Cerebellar nuclear complex (tissue), 1 donor: ENCODE results near the gene ANGPTL2.

Experiments
- DNase-seq, 2 experiments: peaks; one replicate each; lab custom pipeline; 2025; lab: John Stamatoyannopoulos, UW

Gene ANGPTL2

GRCh38 chr9:127136880-127137639, 14.6 kb upstream of the ANGPTL2 start:
- DNase-seq: no peak

DNA sequence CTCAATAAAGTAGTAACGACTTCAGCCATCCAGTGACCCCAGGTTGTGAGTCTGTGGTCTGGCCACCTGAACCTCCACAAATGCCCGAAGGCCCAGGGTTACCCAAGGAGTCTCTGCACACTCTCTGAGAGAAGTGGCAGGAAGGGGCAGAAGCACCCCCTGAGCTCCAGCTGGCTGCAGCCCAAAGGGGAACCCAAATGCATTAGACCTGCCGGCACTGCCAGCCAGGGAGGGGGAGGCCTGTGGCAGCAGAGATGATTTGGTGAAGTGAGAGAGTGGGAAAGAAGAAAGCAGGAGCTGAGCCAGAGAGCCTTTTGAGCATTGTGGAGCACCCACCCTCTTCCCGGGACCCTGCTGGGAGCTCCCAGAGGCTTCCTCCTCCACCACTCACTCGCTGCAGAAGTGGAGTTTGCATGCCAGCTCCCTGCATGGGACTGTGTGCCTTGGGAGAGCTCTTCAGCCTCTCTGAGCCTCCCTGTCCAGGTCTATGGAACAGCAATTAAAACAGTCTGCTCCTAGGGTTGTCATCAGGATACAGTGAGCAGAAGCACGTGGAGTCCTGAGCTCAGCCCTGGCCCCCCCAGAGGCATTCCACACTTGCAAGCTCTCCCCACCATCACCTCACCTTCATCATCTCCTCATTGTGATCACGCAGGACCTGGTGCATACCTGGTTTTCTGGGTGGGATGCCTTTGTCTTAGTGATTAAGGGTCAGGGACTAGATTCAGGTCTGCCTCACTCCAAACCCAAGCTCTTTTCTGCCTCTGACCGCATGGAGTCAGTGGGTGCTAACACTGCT, 13.8 kb upstream of the ANGPTL2 start:
- no peak for DNase-seq

DNA sequence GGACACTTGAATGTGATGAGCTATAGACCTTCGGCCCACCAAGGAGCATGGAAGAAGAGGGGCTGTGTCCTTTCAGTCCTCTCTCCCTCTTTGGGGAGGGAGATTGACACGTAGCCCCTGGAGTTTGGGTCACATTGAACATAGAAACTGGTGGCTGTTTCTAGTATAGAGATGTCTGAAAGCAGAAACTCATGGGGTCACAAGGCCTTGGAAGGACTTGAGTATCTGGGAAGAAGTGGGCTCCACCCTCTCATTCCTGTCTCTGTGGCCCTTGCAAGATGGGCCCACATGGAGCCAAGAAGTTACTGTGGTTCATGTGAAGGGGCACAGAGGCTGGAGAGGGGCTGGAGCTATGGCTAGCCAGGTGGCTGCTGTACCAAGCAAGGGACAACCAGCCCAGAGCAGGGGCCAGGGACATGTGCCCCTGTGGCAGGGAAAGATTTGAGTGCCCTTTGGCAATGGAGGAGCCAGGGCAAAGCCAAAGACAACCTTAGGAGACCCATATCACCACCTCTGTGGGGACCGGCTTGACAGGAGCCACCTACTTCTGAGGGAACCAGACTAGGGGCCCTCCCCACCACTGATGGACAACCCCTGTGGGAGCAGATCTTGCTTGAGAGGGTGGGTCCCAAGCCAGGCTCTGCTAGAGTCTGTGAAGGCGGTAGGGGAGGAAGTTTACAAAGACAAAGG, 12.8 kb upstream of the ANGPTL2 start:
- DNase-seq: no peak

- DNase-seq: no peak
Measured at GRCh38 chr9:127133739-127134167, 11.3 kb upstream of the ANGPTL2 start.

DNA sequence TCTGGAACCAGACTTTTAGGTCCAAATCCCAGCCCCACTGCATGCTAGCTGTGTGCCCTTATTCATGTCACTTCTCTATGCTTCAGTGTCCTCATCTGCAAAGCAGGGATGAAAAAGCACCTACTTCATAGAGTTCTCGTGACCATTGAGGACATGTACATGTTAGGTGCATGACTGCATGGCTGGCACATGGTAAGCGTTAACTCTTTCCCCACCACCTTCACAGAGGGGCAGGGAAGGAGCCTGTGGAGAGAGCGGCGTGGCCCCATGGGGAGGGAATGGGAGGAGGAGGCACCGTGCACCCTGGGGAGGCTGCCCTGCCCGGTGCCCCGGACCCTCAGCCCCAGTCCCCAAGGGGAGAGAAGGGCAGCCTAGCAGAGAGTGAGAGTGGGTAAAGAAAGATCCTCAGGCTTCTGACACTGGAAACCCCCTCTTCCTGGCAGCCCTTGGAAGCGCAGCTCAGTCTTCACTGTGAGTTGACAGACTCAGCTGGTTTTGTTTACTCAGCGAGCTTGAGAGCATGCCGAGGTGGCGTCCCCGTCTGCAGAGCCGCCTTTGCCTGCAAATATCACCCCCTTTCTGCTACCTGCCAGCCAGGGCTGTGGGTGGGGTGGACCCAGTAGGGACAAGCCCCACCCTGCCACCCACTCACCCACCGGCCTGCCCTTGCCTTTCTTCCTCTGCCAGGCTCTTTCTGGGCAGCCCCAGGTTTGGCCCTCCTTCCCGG, 10.6 kb upstream of the ANGPTL2 start:
- DNase-seq: no peak

GRCh38 chr9:127132375-127132774, 9.9 kb upstream of the ANGPTL2 start:
- DNase-seq: no peak

DNA sequence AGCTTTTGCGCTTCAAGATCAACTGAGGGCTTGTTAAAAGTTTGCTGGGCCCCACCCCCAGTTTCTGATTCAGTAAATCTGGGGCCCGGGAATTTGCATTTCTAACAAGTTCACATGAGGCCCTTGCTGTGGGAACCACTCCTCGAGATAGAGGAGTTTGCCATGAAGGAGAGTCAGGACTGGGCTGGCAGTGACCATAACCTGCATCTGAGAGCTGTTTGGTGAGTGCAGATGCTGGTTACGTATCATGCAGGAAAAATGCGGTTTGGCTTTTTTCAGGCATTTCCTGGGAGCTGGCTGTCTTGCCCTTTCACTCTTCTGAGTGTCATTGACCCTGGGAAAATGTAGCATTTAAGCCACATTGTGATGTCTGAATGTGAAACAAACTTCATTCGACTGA, 9.4 kb upstream of the ANGPTL2 start:
- DNase-seq: no peak

DNA sequence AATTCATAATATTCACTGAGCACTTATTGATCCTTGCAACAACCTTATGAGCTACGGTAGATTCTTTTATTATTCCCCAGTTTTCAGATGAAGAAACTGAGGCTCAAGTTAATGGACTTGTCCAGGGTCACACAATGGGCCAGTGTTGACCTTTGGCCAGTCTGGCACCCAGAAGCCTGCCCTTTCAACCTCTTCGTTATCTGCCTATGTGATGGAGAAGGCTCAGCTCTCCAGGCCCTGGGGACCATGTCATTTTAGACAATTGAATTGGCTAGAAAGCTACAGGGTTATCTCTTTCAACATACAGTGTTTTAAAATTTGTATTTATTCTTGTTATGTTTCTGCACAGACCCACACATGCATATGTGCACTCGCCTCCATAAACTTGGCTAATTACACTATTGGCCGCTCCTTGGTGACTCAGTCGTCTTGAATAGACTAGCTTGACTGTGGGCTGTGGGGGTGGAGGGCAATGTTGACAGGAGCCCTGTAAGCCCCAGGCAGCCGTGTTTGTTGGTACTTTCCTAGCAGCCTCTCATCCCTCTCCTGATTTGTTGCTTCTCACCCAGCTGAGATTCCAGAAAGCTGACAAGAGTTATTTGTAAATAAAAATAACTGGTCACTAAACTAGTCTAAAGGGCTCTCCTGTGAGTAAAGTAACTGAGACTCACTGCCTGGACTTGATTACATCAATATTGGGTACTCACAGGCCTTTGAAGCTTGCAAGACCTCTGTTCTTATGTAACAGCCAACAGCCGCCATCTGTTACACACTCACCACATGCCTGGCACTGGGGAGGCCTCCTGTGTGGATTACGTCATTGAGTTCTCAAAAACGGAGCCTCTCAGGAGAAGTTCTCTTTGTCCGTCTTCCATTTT, 8.5 kb upstream of the ANGPTL2 start:
- DNase-seq: peak; percentile 90 to 93

GRCh38 chr9:127130235-127130634, 7.8 kb upstream of the ANGPTL2 start:
- no peak for DNase-seq

- no peak for DNase-seq
Measured at GRCh38 chr9:127129718-127130085, 7.3 kb upstream of the ANGPTL2 start.

- DNase-seq: no peak
Measured at GRCh38 chr9:127129073-127129717, 6.8 kb upstream of the ANGPTL2 start.

DNA sequence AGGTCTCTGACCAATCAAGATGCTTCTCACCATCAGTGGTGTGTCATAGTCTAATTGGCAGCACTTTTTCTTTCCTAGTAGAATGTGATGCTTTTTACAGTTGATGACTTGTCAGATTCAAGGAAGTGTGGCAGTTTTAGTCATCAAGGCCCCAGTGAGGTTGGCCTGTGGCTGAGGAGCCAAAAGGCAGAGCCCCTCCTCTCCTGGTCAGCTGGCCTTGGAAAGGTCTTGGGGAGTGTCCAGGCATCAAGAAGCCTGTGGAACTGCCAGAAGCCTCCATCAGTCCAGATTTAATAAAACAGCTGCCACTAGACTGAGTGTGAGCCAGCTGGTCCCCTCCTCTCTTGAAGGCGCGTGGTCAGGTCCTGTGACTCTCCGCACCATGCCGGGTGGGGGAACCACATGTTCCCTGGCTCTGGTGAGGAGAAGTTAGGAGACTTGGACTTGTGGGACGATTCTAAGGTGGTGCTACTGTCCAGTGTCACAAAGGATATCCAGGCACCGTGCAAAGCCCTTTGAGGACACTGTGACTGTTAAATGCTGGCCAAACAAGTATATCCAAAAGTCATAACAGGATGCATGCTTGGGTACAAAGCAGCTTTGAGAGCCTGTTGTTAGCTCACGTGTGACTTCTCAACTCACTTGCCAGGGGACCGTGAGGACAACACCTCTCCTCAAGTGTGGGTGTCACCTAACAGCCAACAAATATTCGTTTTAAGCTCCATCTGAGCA, 6.1 kb upstream of the ANGPTL2 start:
- DNase-seq: no peak

DNA sequence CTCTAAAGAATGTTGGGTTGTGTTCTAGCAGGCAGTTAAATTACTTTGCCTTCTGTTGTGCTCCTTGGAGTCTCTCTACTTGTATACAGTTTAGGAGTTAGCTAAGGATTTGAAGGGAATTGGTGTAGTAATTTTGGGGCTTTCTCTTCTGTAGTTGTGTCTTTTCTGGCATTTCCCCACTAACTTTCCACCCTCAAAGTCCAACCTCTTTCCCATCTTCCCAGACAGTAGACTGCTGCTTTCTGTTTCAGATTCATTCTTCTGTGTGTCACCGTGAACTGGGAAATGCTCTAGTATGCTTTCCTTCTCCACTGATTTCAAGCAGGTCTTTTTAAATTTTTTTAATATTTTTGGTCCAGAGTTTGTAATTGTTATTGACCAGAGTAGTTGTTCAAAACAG, 4.5 kb upstream of the ANGPTL2 start:
- no peak for DNase-seq

GRCh38 chr9:127124792-127125191, 2.4 kb upstream of the ANGPTL2 start:
- DNase-seq: no peak

GRCh38 chr9:127124111-127124531, 1.7 kb upstream of the ANGPTL2 start:
- no peak for DNase-seq

DNA sequence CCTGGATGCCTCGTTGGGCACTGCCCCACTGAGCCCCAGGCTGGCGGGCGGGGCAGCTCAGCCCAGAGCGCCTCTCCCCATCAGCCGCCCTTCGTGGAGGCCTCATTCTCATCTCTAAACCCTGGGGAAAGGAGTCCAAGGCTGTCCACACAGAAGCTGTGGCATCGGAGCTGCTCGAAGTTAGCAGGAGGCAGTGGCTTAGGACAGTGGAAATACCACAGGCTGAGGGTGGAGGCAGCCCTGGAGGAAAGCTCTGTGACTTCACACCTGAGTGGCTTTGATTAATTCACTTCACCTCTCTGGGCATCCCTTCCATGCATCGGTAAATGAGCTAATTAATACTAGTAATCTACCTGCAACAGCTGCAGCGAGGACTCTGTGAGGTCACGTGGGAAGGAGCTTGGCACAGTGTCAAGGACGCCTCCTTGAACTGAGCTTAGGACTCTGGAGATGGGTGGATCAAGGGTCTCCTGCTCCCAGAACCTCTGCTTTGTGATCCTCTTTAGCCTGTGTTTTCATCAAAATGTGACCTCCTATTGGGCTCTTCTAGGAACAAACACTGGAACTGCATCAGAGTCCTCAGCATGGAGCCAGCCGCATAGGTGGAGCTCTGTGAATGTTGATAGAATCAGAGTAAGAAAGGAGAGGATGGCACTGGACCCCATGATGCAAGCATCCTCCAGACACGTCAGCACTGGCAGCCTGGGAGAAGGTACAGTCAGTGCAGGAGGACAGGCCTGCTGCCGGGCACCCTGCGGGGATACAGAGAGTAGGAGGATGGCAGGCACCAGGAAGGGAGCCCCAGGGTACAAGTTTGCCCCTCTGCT, 842 bp upstream of the ANGPTL2 start:
- DNase-seq: peak in 1 of 2 experiments; percentile 60

- DNase-seq: no peak
Measured at GRCh38 chr9:127121628-127122175, 733 bp downstream of the ANGPTL2 start.

GRCh38 chr9:127119320-127119709, 3.1 kb downstream of the ANGPTL2 start:
- no peak for DNase-seq
